ENCODE data around the gene ASPSCR1. TPM values are rescaled to one million over a fixed set of nuclear protein-coding genes. Genes with fewer than 3 reads are reported as not detected.
A peak's percentile ranks its signal among the peaks of the same experiment; 100 is the strongest.

The ASPSCR1 gene
- total RNA-seq, 3 donors from 2014 or later = 41.4 to 41.9 (median 41.6) TPM

- peaks cover 8% of the 10 kb centered on the region for H3K4me1 Mint-ChIP-seq (ENCODE audit: low read depth)
- H3K36me3 Mint-ChIP-seq (ENCODE audit: insufficient read depth) = peaks cover 5% of the 10 kb centered on the region
- H3K9me3 Mint-ChIP-seq = no peaks in the 10 kb centered on the region
- no peak overlapping the region for H3K4me3 Mint-ChIP-seq
- DNase-seq (no peak), ATAC-seq (no peak)
- no peaks in the 10 kb centered on the region for H3K27me3 Mint-ChIP-seq (ENCODE audit: low read depth)
Measured at GRCh38 chr17:82042649-82043048, 65.2 kb downstream of the ASPSCR1 start.

- ATAC-seq (no peak), DNase-seq (no peak)
- H3K36me3 Mint-ChIP-seq (ENCODE audit: insufficient read depth) = peaks cover 6% of the 10 kb centered on the region
- peaks cover 3% of the 10 kb centered on the region for H3K4me1 Mint-ChIP-seq (ENCODE audit: low read depth)
- no peaks in the 10 kb centered on the region for H3K9me3 Mint-ChIP-seq
- no peaks in the 10 kb centered on the region for H3K27me3 Mint-ChIP-seq (ENCODE audit: low read depth)
- no peak overlapping the region for H3K4me3 Mint-ChIP-seq
Measured at GRCh38 chr17:82043507-82043906, 66.1 kb downstream of the ASPSCR1 start.

- Mint-ChIP-seq H3K4me3 (no peak overlapping the region), H3K27me3 (ENCODE audit: low read depth) (no peaks in the 10 kb centered on the region), H3K9me3 (no peaks in the 10 kb centered on the region), H3K36me3 (ENCODE audit: insufficient read depth) (peaks cover 6% of the 10 kb centered on the region), H3K4me1 (ENCODE audit: low read depth) (peaks cover 11% of the 10 kb centered on the region)
- ATAC-seq = no peak
- no peak for DNase-seq
Measured at GRCh38 chr17:82045936-82046484, 68.6 kb downstream of the ASPSCR1 start.

- DNase-seq (no peak), ATAC-seq (no peak)
- Mint-ChIP-seq H3K9me3 (no peaks in the 10 kb centered on the region), H3K36me3 (ENCODE audit: insufficient read depth) (peaks cover 6% of the 10 kb centered on the region), H3K4me1 (ENCODE audit: low read depth) (peaks cover 11% of the 10 kb centered on the region), H3K27me3 (ENCODE audit: low read depth) (no peaks in the 10 kb centered on the region), H3K4me3 (no peak overlapping the region)
Measured at GRCh38 chr17:82046903-82047302, 69.5 kb downstream of the ASPSCR1 start.

- H3K4me1 Mint-ChIP-seq (ENCODE audit: low read depth) = peaks cover 11% of the 10 kb centered on the region
- no peaks in the 10 kb centered on the region for H3K9me3 Mint-ChIP-seq
- ATAC-seq (no peak), DNase-seq (no peak)
- H3K36me3 Mint-ChIP-seq (ENCODE audit: insufficient read depth) = peaks cover 6% of the 10 kb centered on the region
- H3K27me3 Mint-ChIP-seq (ENCODE audit: low read depth) = no peaks in the 10 kb centered on the region
- H3K4me3 Mint-ChIP-seq = no peak overlapping the region
Measured at GRCh38 chr17:82047379-82047778, 70.0 kb downstream of the ASPSCR1 start.

GRCh38 chr17:82047914-82048570 is 70.6 kb downstream of the ASPSCR1 start:
- Mint-ChIP-seq H3K4me3 (no peak overlapping the region), H3K27me3 (ENCODE audit: low read depth) (no peaks in the 10 kb centered on the region), H3K4me1 (ENCODE audit: low read depth) (peaks cover 11% of the 10 kb centered on the region), H3K36me3 (ENCODE audit: insufficient read depth) (peaks cover 6% of the 10 kb centered on the region), H3K9me3 (no peaks in the 10 kb centered on the region)
- ATAC-seq (no peak), DNase-seq (no peak)

- Mint-ChIP-seq H3K27me3 (ENCODE audit: low read depth) (no peaks in the 10 kb centered on the region), H3K9me3 (no peaks in the 10 kb centered on the region), H3K36me3 (ENCODE audit: insufficient read depth) (peaks cover 6% of the 10 kb centered on the region), H3K4me3 (no peak overlapping the region), H3K4me1 (ENCODE audit: low read depth) (peaks cover 11% of the 10 kb centered on the region)
- DNase-seq (no peak), ATAC-seq (no peak)
Measured at GRCh38 chr17:82048571-82048971, 71.1 kb downstream of the ASPSCR1 start.

- H3K4me3 Mint-ChIP-seq = no peak overlapping the region
- H3K36me3 Mint-ChIP-seq (ENCODE audit: insufficient read depth) = peaks cover 6% of the 10 kb centered on the region
- no peak for DNase-seq
- H3K27me3 Mint-ChIP-seq (ENCODE audit: low read depth) = no peaks in the 10 kb centered on the region
- no peaks in the 10 kb centered on the region for H3K9me3 Mint-ChIP-seq
- ATAC-seq = no peak
- peaks cover 12% of the 10 kb centered on the region for H3K4me1 Mint-ChIP-seq (ENCODE audit: low read depth)
Measured at GRCh38 chr17:82049106-82049505, 71.7 kb downstream of the ASPSCR1 start.

GRCh38 chr17:82049521-82049971 is 72.1 kb downstream of the ASPSCR1 start:
- no peak for DNase-seq

GRCh38 chr17:82050152-82050760 is 72.8 kb downstream of the ASPSCR1 start:
- no peak for DNase-seq
- no peaks in the 10 kb centered on the region for H3K9me3 Mint-ChIP-seq

More at GRCh38 chr17:82049521-82049971, 72.1 kb downstream of the ASPSCR1 start:
- peaks cover 12% of the 10 kb centered on the region for H3K4me1 Mint-ChIP-seq (ENCODE audit: low read depth)
- no peaks in the 10 kb centered on the region for H3K27me3 Mint-ChIP-seq (ENCODE audit: low read depth)
- H3K9me3 Mint-ChIP-seq = no peaks in the 10 kb centered on the region
- no peak overlapping the region for H3K4me3 Mint-ChIP-seq
- ATAC-seq = no peak
- H3K36me3 Mint-ChIP-seq (ENCODE audit: insufficient read depth) = peaks cover 6% of the 10 kb centered on the region

GRCh38 chr17:82050761-82051641 is 73.6 kb downstream of the ASPSCR1 start:
- Mint-ChIP-seq H3K9me3 (no peaks in the 10 kb centered on the region), H3K4me1 (ENCODE audit: low read depth) (peaks cover 12% of the 10 kb centered on the region), H3K36me3 (ENCODE audit: insufficient read depth) (peaks cover 6% of the 10 kb centered on the region), H3K4me3 (peak overlapping the region; percentile 86), H3K27me3 (ENCODE audit: low read depth) (no peaks in the 10 kb centered on the region)
- DNase-seq (no peak), ATAC-seq (peak; percentile 13 to 25)

More at GRCh38 chr17:82050152-82050760, 72.8 kb downstream of the ASPSCR1 start:
- H3K36me3 Mint-ChIP-seq (ENCODE audit: insufficient read depth) = peaks cover 6% of the 10 kb centered on the region
- peak overlapping the region; percentile 86 for H3K4me3 Mint-ChIP-seq
- no peak for ATAC-seq
- peaks cover 12% of the 10 kb centered on the region for H3K4me1 Mint-ChIP-seq (ENCODE audit: low read depth)
- H3K27me3 Mint-ChIP-seq (ENCODE audit: low read depth) = no peaks in the 10 kb centered on the region

- H3K36me3 Mint-ChIP-seq (ENCODE audit: insufficient read depth) = peaks cover 6% of the 10 kb centered on the region
- peak; percentile 91 for ATAC-seq
- H3K4me3 Mint-ChIP-seq = peak within 1 kb of the TSS; percentile 86
Measured at GRCh38 chr17:82051776-82052637, 74.6 kb downstream of the ASPSCR1 start, which contains the start of the genes GPS1 and RFNG. Gene GPS1 (plus strand): TSS chr17:82051898. CDS start chr17:82051932, 34 bp downstream. Gene RFNG (minus strand): TSS chr17:82051811. CDS start chr17:82051766, 45 bp downstream.

GRCh38 chr17:82052638-82053059 is 75.2 kb downstream of the ASPSCR1 start:
- H3K27me3 Mint-ChIP-seq (ENCODE audit: low read depth) = no peaks in the 10 kb centered on the region
- peak overlapping the region; percentile 86 for H3K4me3 Mint-ChIP-seq
- no peaks in the 10 kb centered on the region for H3K9me3 Mint-ChIP-seq
- no peak for ATAC-seq
- no peak for DNase-seq
- peaks cover 12% of the 10 kb centered on the region for H3K4me1 Mint-ChIP-seq (ENCODE audit: low read depth)
- H3K36me3 Mint-ChIP-seq (ENCODE audit: insufficient read depth) = peaks cover 1% of the 10 kb centered on the region

More at GRCh38 chr17:82051776-82052637, 74.6 kb downstream of the ASPSCR1 start, which contains the start of the genes GPS1 and RFNG:
- peaks cover 12% of the 10 kb centered on the region for H3K4me1 Mint-ChIP-seq (ENCODE audit: low read depth)
- DNase-seq = peak; percentile 81
- H3K27me3 Mint-ChIP-seq (ENCODE audit: low read depth) = no peaks in the 10 kb centered on the region
- H3K9me3 Mint-ChIP-seq = no peaks in the 10 kb centered on the region

Data from activated T-cell treated with anti-CD3 and anti-CD28 coated beads, Interleukin-2, amount 50 U/mL, for 4 hours (primary cell).